ENCODE measurements around the gene CAMK1D. TPM values are rescaled to one million over a fixed set of nuclear protein-coding genes. Genes with fewer than 3 reads are reported as not detected.

CAMK1D gene
- total RNA-seq, 2 donors from 2014 or later, result 4.5 to 7.8 TPM

DNA sequence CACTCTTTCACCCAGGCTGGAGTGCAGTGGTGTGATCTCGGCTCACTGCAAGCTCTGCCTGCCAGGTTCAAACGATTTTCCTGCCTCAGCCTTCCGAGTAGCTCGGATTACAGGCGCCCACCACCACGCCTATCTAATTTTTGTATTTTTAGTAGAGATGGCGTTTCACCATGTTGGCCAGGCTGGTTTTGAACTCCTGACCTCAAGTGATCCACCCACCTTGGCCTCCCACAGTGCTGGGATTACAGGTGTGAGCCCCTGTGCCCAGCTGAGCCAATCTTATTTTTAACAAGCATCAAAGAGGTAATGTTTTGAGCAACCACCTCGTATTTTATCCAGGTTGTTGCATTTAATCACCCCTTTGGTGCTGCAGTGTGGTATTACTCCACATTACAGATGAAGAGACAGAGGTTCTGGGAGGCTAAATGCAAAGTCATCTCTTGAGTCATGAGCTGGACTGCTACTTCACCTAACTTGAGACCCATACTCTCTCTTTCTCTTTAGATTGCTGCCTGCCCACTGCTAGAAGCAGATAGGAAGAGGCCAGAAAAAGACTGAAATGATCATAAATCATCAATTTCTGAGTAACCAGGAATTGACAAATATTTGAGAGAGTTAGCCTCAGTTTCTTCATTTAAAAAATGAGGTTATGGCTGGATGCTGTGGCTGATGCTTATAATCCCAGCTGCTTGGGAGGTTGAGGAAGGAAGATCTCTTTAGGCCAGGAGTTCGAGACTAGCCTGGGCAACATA, 116.2 kb downstream of the CAMK1D start:
- Mint-ChIP-seq H3K36me3 (ENCODE audit: low read depth) (no peaks in the 10 kb centered on the region), H3K4me3 (no peak overlapping the region), H3K4me1 (no peaks in the 10 kb centered on the region), H3K9me3 (no peaks in the 10 kb centered on the region), H3K27ac (no peak overlapping the region), H3K27me3 (ENCODE audit: insufficient read depth) (peaks cover 71% of the 10 kb centered on the region)
- DNase-seq, result no peak
- H3K4me1 ChIP-seq (ENCODE audit: control insufficient read depth, insufficient read depth, low read length), result no peaks in the 10 kb centered on the region
- no peak overlapping the region for H3K4me3 ChIP-seq (ENCODE audit: low read length)
- peaks cover 13% of the 10 kb centered on the region for H3K9me3 ChIP-seq (ENCODE audit: control insufficient read depth, low read length)
- H3K36me3 ChIP-seq (ENCODE audit: control insufficient read depth, insufficient read depth, low read length), result no peaks in the 10 kb centered on the region
- H3K27ac ChIP-seq (ENCODE audit: low read depth, low read length), result no peak overlapping the region
- TF ChIP-seq, protein P1, sequence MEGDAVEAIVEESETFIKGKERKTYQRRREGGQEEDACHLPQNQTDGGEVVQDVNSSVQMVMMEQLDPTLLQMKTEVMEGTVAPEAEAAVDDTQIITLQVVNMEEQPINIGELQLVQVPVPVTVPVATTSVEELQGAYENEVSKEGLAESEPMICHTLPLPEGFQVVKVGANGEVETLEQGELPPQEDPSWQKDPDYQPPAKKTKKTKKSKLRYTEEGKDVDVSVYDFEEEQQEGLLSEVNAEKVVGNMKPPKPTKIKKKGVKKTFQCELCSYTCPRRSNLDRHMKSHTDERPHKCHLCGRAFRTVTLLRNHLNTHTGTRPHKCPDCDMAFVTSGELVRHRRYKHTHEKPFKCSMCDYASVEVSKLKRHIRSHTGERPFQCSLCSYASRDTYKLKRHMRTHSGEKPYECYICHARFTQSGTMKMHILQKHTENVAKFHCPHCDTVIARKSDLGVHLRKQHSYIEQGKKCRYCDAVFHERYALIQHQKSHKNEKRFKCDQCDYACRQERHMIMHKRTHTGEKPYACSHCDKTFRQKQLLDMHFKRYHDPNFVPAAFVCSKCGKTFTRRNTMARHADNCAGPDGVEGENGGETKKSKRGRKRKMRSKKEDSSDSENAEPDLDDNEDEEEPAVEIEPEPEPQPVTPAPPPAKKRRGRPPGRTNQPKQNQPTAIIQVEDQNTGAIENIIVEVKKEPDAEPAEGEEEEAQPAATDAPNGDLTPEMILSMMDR (conservative IDR thresholded peaks at IDR 0.05), result no peak
- no peak overlapping the region for H3K9ac ChIP-seq (ENCODE audit: extremely low read depth, low read length, poor library complexity, severe bottlenecking)
- peaks cover 34% of the 10 kb centered on the region for H3K27me3 ChIP-seq (ENCODE audit: control insufficient read depth, insufficient read depth, low read length, poor library complexity, severe bottlenecking)
- 91 to 94% methylated on average over 8 to 9 of the region's 9 CpGs for WGBS, 2 experiments (ENCODE audit: insufficient coverage in 1 of 2, insufficient read length in 1 of 2)

GRCh38 chr10:12466704-12467305, 117.5 kb downstream of the CAMK1D start:
- Mint-ChIP-seq H3K4me3 (no peak overlapping the region), H3K27me3 (ENCODE audit: insufficient read depth) (peaks cover 59% of the 10 kb centered on the region), H3K4me1 (peaks cover 4% of the 10 kb centered on the region), H3K9me3 (no peaks in the 10 kb centered on the region), H3K36me3 (ENCODE audit: low read depth) (no peaks in the 10 kb centered on the region), H3K27ac (no peak overlapping the region)
- H3K4me3 ChIP-seq (ENCODE audit: low read length), result no peak overlapping the region
- peaks cover 22% of the 10 kb centered on the region for H3K27me3 ChIP-seq (ENCODE audit: control insufficient read depth, insufficient read depth, low read length, poor library complexity, severe bottlenecking)
- H3K4me1 ChIP-seq (ENCODE audit: control insufficient read depth, insufficient read depth, low read length), result no peaks in the 10 kb centered on the region
- WGBS, 2 experiments (ENCODE audit: insufficient coverage in 1 of 2, insufficient read length in 1 of 2), result 89 to 91% methylated on average over 16 to 17 of the region's 17 CpGs
- H3K9me3 ChIP-seq (ENCODE audit: control insufficient read depth, low read length), result peaks cover 13% of the 10 kb centered on the region
- TF ChIP-seq, protein P1 (conservative IDR thresholded peaks at IDR 0.05), result no peak
- no peak for DNase-seq
- no peaks in the 10 kb centered on the region for H3K36me3 ChIP-seq (ENCODE audit: control insufficient read depth, insufficient read depth, low read length)
- H3K9ac ChIP-seq (ENCODE audit: extremely low read depth, low read length, poor library complexity, severe bottlenecking), result no peak overlapping the region
- H3K27ac ChIP-seq (ENCODE audit: low read depth, low read length), result no peak overlapping the region

- Histone ChIP-seq H3K36me3 (ENCODE audit: control insufficient read depth, insufficient read depth, low read length) (no peaks in the 10 kb centered on the region), H3K9me3 (ENCODE audit: control insufficient read depth, low read length) (peaks cover 5% of the 10 kb centered on the region), H3K27ac (ENCODE audit: low read depth, low read length) (no peak overlapping the region), H3K4me3 (ENCODE audit: low read length) (no peak overlapping the region), H3K9ac (ENCODE audit: extremely low read depth, low read length, poor library complexity, severe bottlenecking) (no peak overlapping the region), H3K27me3 (ENCODE audit: control insufficient read depth, insufficient read depth, low read length, poor library complexity, severe bottlenecking) (peaks cover 20% of the 10 kb centered on the region), H3K4me1 (ENCODE audit: control insufficient read depth, insufficient read depth, low read length) (no peaks in the 10 kb centered on the region)
- Mint-ChIP-seq H3K27ac (no peak overlapping the region), H3K36me3 (ENCODE audit: low read depth) (no peaks in the 10 kb centered on the region), H3K4me3 (no peak overlapping the region), H3K27me3 (ENCODE audit: insufficient read depth) (peaks cover 35% of the 10 kb centered on the region), H3K4me1 (peaks cover 4% of the 10 kb centered on the region), H3K9me3 (no peaks in the 10 kb centered on the region)
- WGBS, 2 experiments (ENCODE audit: insufficient coverage in 1 of 2, insufficient read length in 1 of 2), result 90 to 97% methylated on average over 2 to 4 of the region's 5 CpGs
- no peak for DNase-seq
- TF ChIP-seq, protein P1 (conservative IDR thresholded peaks at IDR 0.05), result no peak
These were observed 120.0 kb downstream of the CAMK1D start for GRCh38 chr10:12469345-12469744.

All from endodermal cell (in vitro differentiated cells).